ENCODE measurements around the gene C3orf22.
"Not testable (repeated sequence)": the region's sequence is repeated elsewhere in the genome, so short reads cannot be mapped to it uniquely, and the experiment has no call there.

Gene C3orf22

GRCh38 chr3:126536126-126536525 lies 22.6 kb downstream of the C3orf22 start:
- no peaks in the 10 kb centered on the region for H4K20me1 ChIP-seq (ENCODE audit: insufficient read depth, low read length)
- no peaks in the 10 kb centered on the region for H3K79me2 ChIP-seq (ENCODE audit: low read length)
- H3K36me3 ChIP-seq (replicated peaks; ENCODE audit: low read depth, low read length) = no peaks in the 10 kb centered on the region
- peaks cover 23% of the 10 kb centered on the region for H3K27me3 ChIP-seq (ENCODE audit: low read depth, low read length)
- TF ChIP-seq, protein P1, sequence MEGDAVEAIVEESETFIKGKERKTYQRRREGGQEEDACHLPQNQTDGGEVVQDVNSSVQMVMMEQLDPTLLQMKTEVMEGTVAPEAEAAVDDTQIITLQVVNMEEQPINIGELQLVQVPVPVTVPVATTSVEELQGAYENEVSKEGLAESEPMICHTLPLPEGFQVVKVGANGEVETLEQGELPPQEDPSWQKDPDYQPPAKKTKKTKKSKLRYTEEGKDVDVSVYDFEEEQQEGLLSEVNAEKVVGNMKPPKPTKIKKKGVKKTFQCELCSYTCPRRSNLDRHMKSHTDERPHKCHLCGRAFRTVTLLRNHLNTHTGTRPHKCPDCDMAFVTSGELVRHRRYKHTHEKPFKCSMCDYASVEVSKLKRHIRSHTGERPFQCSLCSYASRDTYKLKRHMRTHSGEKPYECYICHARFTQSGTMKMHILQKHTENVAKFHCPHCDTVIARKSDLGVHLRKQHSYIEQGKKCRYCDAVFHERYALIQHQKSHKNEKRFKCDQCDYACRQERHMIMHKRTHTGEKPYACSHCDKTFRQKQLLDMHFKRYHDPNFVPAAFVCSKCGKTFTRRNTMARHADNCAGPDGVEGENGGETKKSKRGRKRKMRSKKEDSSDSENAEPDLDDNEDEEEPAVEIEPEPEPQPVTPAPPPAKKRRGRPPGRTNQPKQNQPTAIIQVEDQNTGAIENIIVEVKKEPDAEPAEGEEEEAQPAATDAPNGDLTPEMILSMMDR (IDR thresholded peaks at IDR 0.05; ENCODE audit: low read depth, low read length) = no peak
- no peak for TF ChIP-seq EZH2phosphoT487 (IDR thresholded peaks at IDR 0.05; ENCODE audit: low read depth)
- no peak overlapping the region for H3K27ac ChIP-seq (ENCODE audit: low read length)
- no peak overlapping the region for H2AFZ ChIP-seq (ENCODE audit: low read depth, low read length)
- H3K4me1 ChIP-seq (ENCODE audit: low read length) = no peaks in the 10 kb centered on the region
- H3K4me3 ChIP-seq (ENCODE audit: low read length) = no peak overlapping the region
- no peak overlapping the region for H3K4me2 ChIP-seq (ENCODE audit: low read length)
- H3K9me3 ChIP-seq (ENCODE audit: insufficient read depth, low read length) = no peaks in the 10 kb centered on the region
- no peak overlapping the region for H3K9ac ChIP-seq (ENCODE audit: low read length)

GRCh38 chr3:126535636-126536035 lies 23.1 kb downstream of the C3orf22 start:
- H3K4me2 ChIP-seq (ENCODE audit: low read length) = no peak overlapping the region
- H3K4me1 ChIP-seq (ENCODE audit: low read length) = no peaks in the 10 kb centered on the region
- no peak overlapping the region for H3K9ac ChIP-seq (ENCODE audit: low read length)
- peaks cover 23% of the 10 kb centered on the region for H3K27me3 ChIP-seq (ENCODE audit: low read depth, low read length)
- no peak overlapping the region for H2AFZ ChIP-seq (ENCODE audit: low read depth, low read length)
- H3K27ac ChIP-seq (ENCODE audit: low read length) = no peak overlapping the region
- H3K9me3 ChIP-seq (ENCODE audit: insufficient read depth, low read length) = no peaks in the 10 kb centered on the region
- no peaks in the 10 kb centered on the region for H3K36me3 ChIP-seq (replicated peaks; ENCODE audit: low read depth, low read length)
- H3K79me2 ChIP-seq (ENCODE audit: low read length) = no peaks in the 10 kb centered on the region
- no peak overlapping the region for H3K4me3 ChIP-seq (ENCODE audit: low read length)
- H4K20me1 ChIP-seq (ENCODE audit: insufficient read depth, low read length) = no peaks in the 10 kb centered on the region
- TF ChIP-seq, protein P1 (IDR thresholded peaks at IDR 0.05; ENCODE audit: low read depth, low read length) = no peak
- TF ChIP-seq EZH2phosphoT487 (IDR thresholded peaks at IDR 0.05; ENCODE audit: low read depth) = no peak

GRCh38 chr3:126534716-126535115 lies 24.0 kb downstream of the C3orf22 start:
- H3K4me3 ChIP-seq (ENCODE audit: low read length) = not testable (repeated sequence)

DNA sequence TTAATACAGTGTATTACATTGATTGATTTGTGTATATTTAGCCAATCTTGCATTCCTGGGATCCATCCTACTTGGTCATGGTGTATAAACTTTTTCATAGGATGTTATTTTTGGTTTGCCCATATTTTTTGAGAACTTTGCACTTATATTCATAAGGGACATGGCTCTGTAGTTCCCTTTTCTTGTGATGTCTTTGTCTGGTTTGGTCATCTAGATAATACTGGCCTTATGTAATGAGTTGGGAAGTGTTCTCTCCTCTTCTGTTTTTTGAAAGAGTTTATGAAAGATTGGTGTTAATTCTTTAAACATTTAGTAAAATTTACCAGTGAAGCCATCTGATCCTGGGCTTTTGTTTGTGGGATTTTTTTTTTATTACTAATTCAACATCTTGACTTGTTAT lies 25.2 kb downstream of the C3orf22 start:
- no peak overlapping the region for H3K9ac ChIP-seq (ENCODE audit: low read length)
- H2AFZ ChIP-seq (ENCODE audit: low read depth, low read length) = no peak overlapping the region
- H3K79me2 ChIP-seq (ENCODE audit: low read length) = no peaks in the 10 kb centered on the region
- no peaks in the 10 kb centered on the region for H3K4me1 ChIP-seq (ENCODE audit: low read length)
- no peak overlapping the region for H3K4me3 ChIP-seq (ENCODE audit: low read length)
- no peaks in the 10 kb centered on the region for H3K36me3 ChIP-seq (replicated peaks; ENCODE audit: low read depth, low read length)
- peaks cover 23% of the 10 kb centered on the region for H3K27me3 ChIP-seq (ENCODE audit: low read depth, low read length)
- no peaks in the 10 kb centered on the region for H4K20me1 ChIP-seq (ENCODE audit: insufficient read depth, low read length)
- H3K4me2 ChIP-seq (ENCODE audit: low read length) = no peak overlapping the region
- no peaks in the 10 kb centered on the region for H3K9me3 ChIP-seq (ENCODE audit: insufficient read depth, low read length)
- no peak overlapping the region for H3K27ac ChIP-seq (ENCODE audit: low read length)
- no peak for TF ChIP-seq EZH2phosphoT487 (IDR thresholded peaks at IDR 0.05; ENCODE audit: low read depth)
- TF ChIP-seq, protein P1 (IDR thresholded peaks at IDR 0.05; ENCODE audit: low read depth, low read length) = no peak

More at GRCh38 chr3:126534716-126535115, 24.0 kb downstream of the C3orf22 start:
- not testable (repeated sequence) for H3K27ac ChIP-seq (ENCODE audit: low read length); H3K36me3 ChIP-seq (replicated peaks; ENCODE audit: low read depth, low read length); H3K9ac ChIP-seq (ENCODE audit: low read length); H3K4me1 ChIP-seq (ENCODE audit: low read length); H3K9me3 ChIP-seq (ENCODE audit: insufficient read depth, low read length); H3K4me2 ChIP-seq (ENCODE audit: low read length); H2AFZ ChIP-seq (ENCODE audit: low read depth, low read length); H4K20me1 ChIP-seq (ENCODE audit: insufficient read depth, low read length); H3K79me2 ChIP-seq (ENCODE audit: low read length)
- H3K27me3 ChIP-seq (ENCODE audit: low read depth, low read length) = peaks cover 23% of the 10 kb centered on the region

GRCh38 chr3:126531051-126531330 lies 27.7 kb downstream of the C3orf22 start:
- Histone ChIP-seq H4K20me1 (ENCODE audit: insufficient read depth, low read length) (no peaks in the 10 kb centered on the region), H3K27ac (ENCODE audit: low read length) (no peak overlapping the region), H3K9me3 (ENCODE audit: insufficient read depth, low read length) (no peaks in the 10 kb centered on the region), H2AFZ (ENCODE audit: low read depth, low read length) (no peak overlapping the region), H3K27me3 (ENCODE audit: low read depth, low read length) (peaks cover 23% of the 10 kb centered on the region), H3K36me3 (replicated peaks; ENCODE audit: low read depth, low read length) (no peaks in the 10 kb centered on the region), H3K4me2 (ENCODE audit: low read length) (no peak overlapping the region), H3K9ac (ENCODE audit: low read length) (no peak overlapping the region), H3K79me2 (ENCODE audit: low read length) (no peaks in the 10 kb centered on the region), H3K4me1 (ENCODE audit: low read length) (no peaks in the 10 kb centered on the region), H3K4me3 (ENCODE audit: low read length) (no peak overlapping the region)
- TF ChIP-seq, protein P1 (IDR thresholded peaks at IDR 0.05; ENCODE audit: low read depth, low read length) = no peak
- no peak for TF ChIP-seq EZH2phosphoT487 (IDR thresholded peaks at IDR 0.05; ENCODE audit: low read depth)
